Measurements from ENCODE around the gene DHRS7B.
A peak's percentile ranks its signal among the peaks of the same experiment; 100 is the strongest.
"Not testable (repeated sequence)": the region's sequence is repeated elsewhere in the genome, so short reads cannot be mapped to it uniquely, and the experiment has no call there.

The DHRS7B gene

GRCh38 chr17:21113049-21113690, 13.6 kb upstream of the DHRS7B start:
- FAIRE-seq (no peak), DNase-seq (ENCODE audit: insufficient read length, low spot score) (no peak)
- no peak for TF ChIP-seq CTCF (IDR thresholded peaks at IDR 0.05; ENCODE audit: insufficient read depth, missing control alignments)

- TF ChIP-seq CTCF (IDR thresholded peaks at IDR 0.05; ENCODE audit: insufficient read depth, missing control alignments), result no peak
- FAIRE-seq (no peak), DNase-seq (ENCODE audit: insufficient read length, low spot score) (no peak)
These were observed 13.0 kb upstream of the DHRS7B start for GRCh38 chr17:21113716-21114115.

- not testable (repeated sequence) for DNase-seq (ENCODE audit: insufficient read length, low spot score); FAIRE-seq
These were observed 12.0 kb upstream of the DHRS7B start for GRCh38 chr17:21114791-21115190.

GRCh38 chr17:21119247-21119918, 7.4 kb upstream of the DHRS7B start:
- FAIRE-seq, result no peak
- peak; percentile 48 for DNase-seq (ENCODE audit: insufficient read length, low spot score)

GRCh38 chr17:21119919-21120249, 6.9 kb upstream of the DHRS7B start:
- FAIRE-seq (no peak), DNase-seq (ENCODE audit: insufficient read length, low spot score) (no peak)
- TF ChIP-seq CTCF (IDR thresholded peaks at IDR 0.05; ENCODE audit: insufficient read depth, missing control alignments), result no peak

More at GRCh38 chr17:21119247-21119918, 7.4 kb upstream of the DHRS7B start:
- peak; percentile 78 for TF ChIP-seq CTCF (IDR thresholded peaks at IDR 0.05; ENCODE audit: insufficient read depth, missing control alignments)

GRCh38 chr17:21124086-21124485, 2.7 kb upstream of the DHRS7B start:
- FAIRE-seq (no peak), DNase-seq (ENCODE audit: insufficient read length, low spot score) (no peak)
- TF ChIP-seq CTCF (IDR thresholded peaks at IDR 0.05; ENCODE audit: insufficient read depth, missing control alignments), result no peak

- not testable (repeated sequence) for DNase-seq (ENCODE audit: insufficient read length, low spot score); FAIRE-seq
These were observed 2.2 kb upstream of the DHRS7B start for GRCh38 chr17:21124517-21124916.

GRCh38 chr17:21125862-21126261, 902 bp upstream of the DHRS7B start:
- FAIRE-seq (no peak), DNase-seq (ENCODE audit: insufficient read length, low spot score) (no peak)

More at GRCh38 chr17:21125862-21126261, 902 bp upstream of the DHRS7B start:
- TF ChIP-seq CTCF (IDR thresholded peaks at IDR 0.05; ENCODE audit: insufficient read depth, missing control alignments), result no peak

All from D721Med (cell line).